Central memory CD8-positive, alpha-beta T cell (primary cell): ENCODE results near the gene GRIP2.
"Not testable (repeated sequence)": the region's sequence is repeated elsewhere in the genome, so short reads cannot be mapped to it uniquely, and the experiment has no call there.

Experiments
- ATAC-seq: fragments of 150-1000 bp; cut with Tn5 transposase; replicated peaks from 2 replicates; pipeline ENCODE4 v1.10.0; 2022; ENCODE audit warnings: mild to moderate bottlenecking, moderate FRiP score, moderate number of reproducible peaks; ENCODE audit not compliant: poor library complexity, severe bottlenecking; ENCODE audit errors: extremely low read depth
- DNase-seq, 2 donors: peaks; one replicate each; pipeline ENCODE4 v3.0.0; 2021; ENCODE audit warnings: low spot score in 2 of 2
- H3K27ac Mint-ChIP-seq: one replicate; pipeline ENCODE4 v1.8.0; 2022; ENCODE audit warnings: low read depth, mild to moderate bottlenecking, moderate library complexity, mixed read lengths
- H3K27me3 Mint-ChIP-seq: one replicate; pipeline ENCODE4 v1.8.0; 2022; ENCODE audit warnings: mixed read lengths
- H3K36me3 Mint-ChIP-seq: one replicate; pipeline ENCODE4 v1.8.0; 2022; ENCODE audit warnings: mild to moderate bottlenecking, moderate library complexity, mixed read lengths; ENCODE audit not compliant: insufficient read depth
- H3K4me1 Mint-ChIP-seq: one replicate; pipeline ENCODE4 v1.8.0; 2022; ENCODE audit warnings: mixed read lengths
- H3K4me3 Mint-ChIP-seq: one replicate; pipeline ENCODE4 v1.8.0; 2022; ENCODE audit warnings: mild to moderate bottlenecking, moderate library complexity, mixed read lengths
- H3K9me3 Mint-ChIP-seq: one replicate; pipeline ENCODE4 v1.8.0; 2022; ENCODE audit warnings: mixed read lengths

The GRIP2 gene

GRCh38 chr3:14520149-14520548, 20.0 kb downstream of the GRIP2 start:
- H3K27me3 Mint-ChIP-seq = peaks cover 46% of the 10 kb centered on the region
- no peak overlapping the region for H3K4me3 Mint-ChIP-seq
- no peak overlapping the region for H3K27ac Mint-ChIP-seq
- DNase-seq (no peak), ATAC-seq (no peak)
- no peaks in the 10 kb centered on the region for H3K36me3 Mint-ChIP-seq
- no peaks in the 10 kb centered on the region for H3K9me3 Mint-ChIP-seq
- H3K4me1 Mint-ChIP-seq = no peaks in the 10 kb centered on the region

GRCh38 chr3:14519406-14519805, 20.7 kb downstream of the GRIP2 start:
- no peak for DNase-seq
- Mint-ChIP-seq H3K36me3 (no peaks in the 10 kb centered on the region), H3K4me3 (no peak overlapping the region), H3K9me3 (no peaks in the 10 kb centered on the region), H3K27ac (no peak overlapping the region), H3K27me3 (peaks cover 46% of the 10 kb centered on the region), H3K4me1 (no peaks in the 10 kb centered on the region)
- ATAC-seq = no peak

- H3K4me1 Mint-ChIP-seq = no peaks in the 10 kb centered on the region
- H3K9me3 Mint-ChIP-seq = no peaks in the 10 kb centered on the region
- H3K36me3 Mint-ChIP-seq = no peaks in the 10 kb centered on the region
- no peak for DNase-seq
- no peak overlapping the region for H3K4me3 Mint-ChIP-seq
- H3K27ac Mint-ChIP-seq = no peak overlapping the region
- ATAC-seq = no peak
- peaks cover 46% of the 10 kb centered on the region for H3K27me3 Mint-ChIP-seq
These were observed 21.2 kb downstream of the GRIP2 start for GRCh38 chr3:14518893-14519292.

GRCh38 chr3:14518432-14518802, 21.7 kb downstream of the GRIP2 start:
- ATAC-seq (no peak), DNase-seq (no peak)
- peaks cover 42% of the 10 kb centered on the region for H3K27me3 Mint-ChIP-seq
- no peaks in the 10 kb centered on the region for H3K9me3 Mint-ChIP-seq
- no peak overlapping the region for H3K27ac Mint-ChIP-seq
- no peaks in the 10 kb centered on the region for H3K4me1 Mint-ChIP-seq
- no peak overlapping the region for H3K4me3 Mint-ChIP-seq
- H3K36me3 Mint-ChIP-seq = no peaks in the 10 kb centered on the region

- Mint-ChIP-seq H3K9me3 (no peaks in the 10 kb centered on the region), H3K36me3 (no peaks in the 10 kb centered on the region), H3K27ac (peak overlapping the region; percentile 55), H3K4me1 (no peaks in the 10 kb centered on the region), H3K27me3 (peaks cover 36% of the 10 kb centered on the region), H3K4me3 (no peak overlapping the region)
- no peak for ATAC-seq
- DNase-seq = no peak
These were observed 22.3 kb downstream of the GRIP2 start for GRCh38 chr3:14517601-14518431.

GRCh38 chr3:14516738-14517345, 23.3 kb downstream of the GRIP2 start:
- no peak for DNase-seq
- no peak for ATAC-seq
- H3K27me3 Mint-ChIP-seq = peaks cover 32% of the 10 kb centered on the region
- H3K4me1 Mint-ChIP-seq = no peaks in the 10 kb centered on the region
- H3K36me3 Mint-ChIP-seq = no peaks in the 10 kb centered on the region
- no peak overlapping the region for H3K27ac Mint-ChIP-seq
- H3K4me3 Mint-ChIP-seq = no peak overlapping the region
- H3K9me3 Mint-ChIP-seq = no peaks in the 10 kb centered on the region

- H3K9me3 Mint-ChIP-seq, H3K4me1 Mint-ChIP-seq, DNase-seq, H3K4me3 Mint-ChIP-seq, H3K27ac Mint-ChIP-seq, ATAC-seq, H3K36me3 Mint-ChIP-seq: not testable (repeated sequence)
- peaks cover 20% of the 10 kb centered on the region for H3K27me3 Mint-ChIP-seq
These were observed 24.6 kb downstream of the GRIP2 start for GRCh38 chr3:14515526-14515925.

- H3K36me3 Mint-ChIP-seq = no peaks in the 10 kb centered on the region
- peaks cover under 1% of the 10 kb centered on the region for H3K4me1 Mint-ChIP-seq
- H3K27me3 Mint-ChIP-seq = peaks cover 19% of the 10 kb centered on the region
- no peak for DNase-seq
- no peaks in the 10 kb centered on the region for H3K9me3 Mint-ChIP-seq
- H3K27ac Mint-ChIP-seq = no peak overlapping the region
- no peak for ATAC-seq
- no peak overlapping the region for H3K4me3 Mint-ChIP-seq
These were observed 25.8 kb downstream of the GRIP2 start for GRCh38 chr3:14514323-14514720.

- no peak overlapping the region for H3K4me3 Mint-ChIP-seq
- no peak for ATAC-seq
- no peak overlapping the region for H3K27ac Mint-ChIP-seq
- H3K9me3 Mint-ChIP-seq = no peaks in the 10 kb centered on the region
- no peak for DNase-seq
- peaks cover 15% of the 10 kb centered on the region for H3K27me3 Mint-ChIP-seq
- peaks cover 3% of the 10 kb centered on the region for H3K36me3 Mint-ChIP-seq
- H3K4me1 Mint-ChIP-seq = peaks cover 6% of the 10 kb centered on the region
These were observed 26.4 kb downstream of the GRIP2 start for GRCh38 chr3:14513566-14514322.

GRCh38 chr3:14512942-14513327, 27.2 kb downstream of the GRIP2 start:
- Mint-ChIP-seq H3K4me3 (no peak overlapping the region), H3K36me3 (peaks cover 5% of the 10 kb centered on the region), H3K4me1 (peaks cover 9% of the 10 kb centered on the region), H3K9me3 (no peaks in the 10 kb centered on the region), H3K27me3 (peaks cover 15% of the 10 kb centered on the region), H3K27ac (no peak overlapping the region)
- ATAC-seq = no peak
- no peak for DNase-seq

- peaks cover 17% of the 10 kb centered on the region for H3K27me3 Mint-ChIP-seq
- ATAC-seq (no peak), DNase-seq (no peak)
- peaks cover 9% of the 10 kb centered on the region for H3K4me1 Mint-ChIP-seq
- H3K4me3 Mint-ChIP-seq = no peak overlapping the region
- H3K9me3 Mint-ChIP-seq = no peaks in the 10 kb centered on the region
- peaks cover 5% of the 10 kb centered on the region for H3K36me3 Mint-ChIP-seq
- no peak overlapping the region for H3K27ac Mint-ChIP-seq
These were observed 27.7 kb downstream of the GRIP2 start for GRCh38 chr3:14512281-14512941.

GRCh38 chr3:14511623-14512280, 28.4 kb downstream of the GRIP2 start:
- no peak overlapping the region for H3K4me3 Mint-ChIP-seq
- no peak for ATAC-seq

More at GRCh38 chr3:14511623-14512280, 28.4 kb downstream of the GRIP2 start:
- Mint-ChIP-seq H3K27me3 (peaks cover 12% of the 10 kb centered on the region), H3K4me1 (peaks cover 9% of the 10 kb centered on the region), H3K36me3 (peaks cover 5% of the 10 kb centered on the region), H3K27ac (no peak overlapping the region), H3K9me3 (no peaks in the 10 kb centered on the region)
- no peak for DNase-seq
